Esophagus muscularis mucosa (tissue), 4 donors: ENCODE measurements around the gene ITPR2.
"Not testable (repeated sequence)": the region's sequence is repeated elsewhere in the genome, so short reads cannot be mapped to it uniquely, and the experiment has no call there.

Source experiments
- CTCF ChIP-seq, 3 experiments: fragments of 200-600 bp in 2 of 3; fragments of 450-650 bp in 1 of 3; sonication (generic) in 2 of 3; IDR thresholded peaks; one replicate each; pipeline ENCODE4 v1.5.1; 2017 to 2019; ENCODE audit warnings: antibody characterized with exemption in 3 of 3, mild to moderate bottlenecking in 2 of 3, moderate library complexity in 1 of 3
- EP300 ChIP-seq: sonication (generic); formaldehyde crosslinking; IDR thresholded peaks from one replicate; pipeline ENCODE4 v1.6.1; 2017; ENCODE audit warnings: antibody characterized with exemption
- POLR2A ChIP-seq: fragments of 450-650 bp; IDR thresholded peaks from one replicate; pipeline ENCODE4 v1.6.1; 2017; ENCODE audit warnings: antibody characterized with exemption, moderate library complexity, mild to moderate bottlenecking, low read depth

- TF ChIP-seq CTCF (IDR thresholded peaks at IDR 0.05); EP300; POLR2A: not testable (repeated sequence)
Observed at GRCh38 chr12:26775991-26776390, 57.0 kb downstream of the ITPR2 start.
